GM19023 (cell line): ENCODE results near the gene APOL4.
"Not testable (repeated sequence)": the region's sequence is repeated elsewhere in the genome, so short reads cannot be mapped to it uniquely, and the experiment has no call there.

ENCODE experiments used
- ATAC-seq: cut with Tn5 transposase; IDR thresholded peaks from one replicate; pipeline ENCODE4 v1.9.1; 2021; ENCODE audit warnings: mild to moderate bottlenecking, moderate library complexity; ENCODE audit not compliant: unreplicated experiment

Gene APOL4

GRCh38 chr22:36187862-36188261 is 13.7 kb downstream of the APOL4 start:
- not testable (repeated sequence) for ATAC-seq

- no peak for ATAC-seq
Observed at GRCh38 chr22:36185828-36186624, 15.6 kb downstream of the APOL4 start.

GRCh38 chr22:36184433-36185025 is 17.1 kb downstream of the APOL4 start:
- no peak for ATAC-seq

DNA sequence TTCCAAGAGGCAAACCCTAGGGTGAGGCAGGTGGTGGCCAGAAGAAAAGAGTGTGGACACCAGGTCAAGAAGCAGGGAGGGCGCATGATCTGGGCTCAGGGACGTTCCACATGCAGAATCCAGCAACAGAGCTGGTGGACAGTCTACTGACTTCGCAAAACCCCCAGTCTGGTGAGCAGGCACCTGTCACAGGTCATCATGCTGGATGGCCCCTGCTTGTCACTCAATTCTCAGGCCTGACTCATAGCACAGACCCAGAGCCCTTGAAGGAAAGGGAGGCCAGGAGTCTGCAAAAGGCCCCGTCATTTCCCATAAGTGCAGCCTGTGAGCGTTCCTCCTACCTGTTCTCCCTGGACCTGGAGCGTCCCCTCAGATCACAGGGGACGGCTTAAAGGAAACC is 18.2 kb downstream of the APOL4 start:
- ATAC-seq: no peak

GRCh38 chr22:36182857-36183256 is 18.8 kb downstream of the APOL4 start:
- ATAC-seq: no peak

DNA sequence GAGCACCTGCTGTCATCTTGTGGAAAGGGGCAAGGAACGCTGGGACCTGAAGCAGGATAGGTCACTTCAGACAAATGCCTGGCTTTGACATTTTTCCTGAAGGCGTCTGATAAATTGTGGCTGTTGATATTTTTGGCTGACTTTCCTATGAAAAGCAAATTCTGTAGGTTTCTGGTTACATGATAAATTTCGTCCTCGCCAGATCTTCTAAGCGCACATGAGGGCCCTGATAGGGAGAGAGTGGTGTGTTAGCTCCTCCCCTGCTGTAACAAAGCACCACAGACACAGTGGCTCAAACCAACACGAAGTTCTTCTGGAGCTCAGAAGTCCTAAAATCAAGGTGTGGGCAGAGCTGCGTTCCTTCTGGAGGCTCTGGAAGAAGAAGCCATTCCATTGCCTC is 19.6 kb downstream of the APOL4 start:
- no peak for ATAC-seq

- no peak for ATAC-seq
Observed at GRCh38 chr22:36180928-36181327, 20.7 kb downstream of the APOL4 start.

DNA sequence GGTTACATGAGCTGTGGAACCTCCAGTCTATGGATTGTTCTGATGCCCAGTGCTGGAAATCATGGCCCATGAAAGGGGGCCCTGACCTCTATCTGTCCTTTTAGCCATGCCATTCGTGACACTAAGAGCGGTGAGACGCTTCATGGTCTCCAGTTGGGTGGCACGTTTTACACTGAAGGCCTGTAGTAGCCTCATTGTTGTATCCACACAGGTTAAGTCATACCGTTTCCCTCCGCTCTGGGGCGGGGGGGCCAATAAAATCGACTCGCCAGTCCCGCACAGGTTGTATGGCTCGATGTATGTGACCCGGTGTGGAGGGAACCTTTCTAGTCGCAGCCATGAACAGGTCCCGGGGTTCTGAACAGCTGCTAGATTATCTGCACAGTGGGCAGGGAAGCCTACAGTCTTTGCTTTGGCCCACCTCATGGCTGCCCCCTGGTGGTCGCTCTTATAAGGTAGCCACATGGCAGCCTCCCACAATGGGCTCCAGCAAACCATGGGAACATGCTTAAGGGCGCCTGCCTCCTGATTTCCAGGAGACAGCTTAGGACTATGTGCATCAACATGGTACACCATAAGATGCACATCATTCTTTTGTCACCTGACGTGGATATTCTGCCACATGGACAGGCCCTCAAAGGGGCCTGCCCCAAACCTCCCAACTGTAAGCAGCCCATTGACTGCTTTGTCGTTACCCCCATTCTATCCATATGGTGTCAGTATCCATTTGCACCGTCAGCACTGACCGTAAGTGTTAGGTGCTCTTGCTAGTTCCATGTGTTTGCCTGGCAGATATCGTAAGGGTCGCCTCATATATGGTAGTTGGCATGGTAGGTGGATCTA is 21.4 kb downstream of the APOL4 start:
- no peak for ATAC-seq

- no peak for ATAC-seq
Observed at GRCh38 chr22:36177160-36177559, 24.4 kb downstream of the APOL4 start.

DNA sequence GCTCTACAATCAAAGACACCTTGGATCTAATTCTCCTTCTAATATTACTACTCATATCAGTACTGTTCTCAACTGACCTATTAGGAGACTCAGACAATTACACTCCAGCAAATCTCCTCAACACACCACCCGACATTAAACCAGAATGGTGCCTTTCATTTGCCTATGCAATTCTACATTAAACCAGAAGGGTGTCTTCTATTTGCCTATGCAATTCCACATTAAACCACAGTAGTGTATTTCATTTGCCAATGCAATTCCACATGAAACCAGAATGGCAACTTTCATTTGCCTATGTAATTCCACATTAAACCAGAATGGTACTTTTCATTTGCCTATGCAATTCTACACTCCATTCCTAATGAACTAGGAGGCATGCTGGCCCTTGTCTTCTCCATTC is 25.7 kb downstream of the APOL4 start:
- no peak for ATAC-seq

GRCh38 chr22:36171941-36172340 is 29.7 kb downstream of the APOL4 start:
- no peak for ATAC-seq

- ATAC-seq: no peak
Observed at GRCh38 chr22:36166518-36167220, 34.9 kb downstream of the APOL4 start.

GRCh38 chr22:36166086-36166485 is 35.5 kb downstream of the APOL4 start:
- ATAC-seq: no peak

- no peak for ATAC-seq
Observed at GRCh38 chr22:36165141-36165540, 36.5 kb downstream of the APOL4 start.

DNA sequence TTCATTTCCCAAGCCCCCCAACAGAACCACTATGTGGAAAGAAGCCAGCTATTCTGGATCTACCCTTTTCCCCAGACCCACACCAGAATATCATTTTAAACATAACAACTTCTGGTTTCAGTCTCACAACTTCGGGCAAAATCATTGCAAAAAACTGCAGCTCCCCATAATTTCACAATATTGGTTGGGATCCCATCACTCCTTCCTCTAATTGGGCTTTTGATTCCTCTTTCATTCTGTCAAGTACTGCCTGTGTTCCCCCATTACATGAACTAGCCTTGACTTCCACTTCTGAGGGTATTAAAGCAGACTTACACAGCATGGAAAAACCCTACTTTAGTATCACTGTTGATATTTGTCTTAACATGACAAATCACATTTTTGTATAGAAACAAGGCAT is 37.0 kb downstream of the APOL4 start:
- no peak for ATAC-seq

- no peak for ATAC-seq
Observed at GRCh38 chr22:36163497-36163896, 38.1 kb downstream of the APOL4 start.

DNA sequence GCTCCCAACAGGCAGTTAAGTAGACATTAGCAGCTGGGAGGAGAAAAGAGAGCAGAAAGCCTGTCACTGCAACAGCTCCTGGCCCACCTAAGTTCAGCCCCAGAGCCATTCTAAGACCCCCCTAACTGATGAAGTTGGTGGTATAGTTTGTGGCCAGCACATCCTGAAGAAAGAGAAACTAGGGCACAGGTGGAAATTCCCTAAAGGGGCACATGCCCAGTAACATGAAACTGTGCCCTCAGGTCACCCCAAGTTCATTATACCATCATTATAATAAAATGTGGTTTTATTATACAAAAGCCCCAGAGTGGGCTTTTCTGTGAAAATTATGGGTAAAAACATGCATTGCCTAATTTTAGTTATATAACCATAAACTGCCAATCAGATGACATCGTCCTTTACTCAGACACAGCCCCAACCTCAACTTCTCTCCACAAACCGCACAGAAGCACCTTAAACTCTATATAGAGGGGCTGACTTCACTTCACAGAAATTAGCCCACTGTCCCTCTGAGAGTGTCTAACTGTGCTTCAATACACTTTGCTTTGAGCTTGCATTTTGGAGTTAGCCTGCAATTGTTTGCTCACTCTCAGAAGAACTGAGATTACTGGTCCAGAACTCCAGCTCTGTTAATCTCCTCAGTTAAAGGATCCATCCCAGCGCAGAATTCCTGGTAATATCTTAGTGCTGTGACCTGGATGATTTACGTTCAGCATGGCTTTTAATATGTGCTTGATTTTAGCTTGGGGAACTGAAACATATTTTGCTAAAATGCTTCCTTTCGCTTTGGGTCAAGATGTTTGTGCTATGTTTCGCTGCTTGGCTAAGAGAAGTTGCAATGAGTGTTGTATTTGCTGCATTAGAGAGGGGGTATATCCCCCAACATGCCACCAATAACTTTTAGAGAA is 39.2 kb downstream of the APOL4 start:
- ATAC-seq: peak; percentile 54

DNA sequence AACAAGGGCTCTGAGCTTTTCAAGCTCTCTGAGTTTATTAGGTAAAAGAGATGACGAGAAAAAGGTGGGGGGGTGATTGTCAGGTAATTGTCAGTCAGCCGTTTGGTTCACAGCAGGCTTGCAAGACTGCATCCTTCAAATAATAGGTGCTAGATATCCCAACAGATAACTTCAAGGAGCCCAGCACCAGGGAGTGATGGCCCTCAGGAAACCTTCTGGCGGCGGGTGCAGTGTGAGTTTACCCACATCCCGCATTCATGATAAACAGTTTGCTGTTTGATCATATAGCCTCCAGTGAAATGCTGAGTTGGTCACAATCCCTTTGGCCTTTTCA is 39.8 kb downstream of the APOL4 start:
- not testable (repeated sequence) for ATAC-seq

DNA sequence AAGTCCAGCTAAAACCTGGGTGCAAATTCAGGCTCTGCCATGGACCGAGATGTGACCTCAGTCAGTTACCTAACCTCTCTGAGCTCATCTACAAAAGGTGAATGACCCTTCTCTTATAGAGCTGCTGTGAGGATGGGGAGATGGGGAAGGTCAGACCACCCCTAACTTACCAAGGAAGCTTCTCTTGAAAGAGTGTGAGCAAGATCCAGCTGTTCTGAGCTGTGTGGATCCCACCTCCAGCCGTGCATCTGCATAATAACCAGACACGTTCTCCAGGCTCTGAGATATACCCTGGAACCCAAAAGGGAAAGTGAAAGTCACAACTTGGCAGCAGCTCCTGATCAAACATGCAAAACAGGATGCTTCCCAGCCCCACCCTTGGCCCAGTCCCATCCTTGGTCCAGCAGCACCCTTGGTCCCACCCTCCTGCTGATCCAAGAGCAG is 41.1 kb downstream of the APOL4 start, which contains the start of gene APOL3:
APOL3 (minus strand) TSS at position 257 of the 444 bp plus-strand sequence. CDS start 11,700 bp downstream, outside the sequence.
- ATAC-seq: no peak
